GM18498 (cell line): Measurements from ENCODE around the gene TSHZ1.

ENCODE experiments used
- ATAC-seq: cut with Tn5 transposase; IDR thresholded peaks from one replicate; pipeline ENCODE4 v1.9.1; 2021; ENCODE audit warnings: mild to moderate bottlenecking, moderate library complexity; ENCODE audit not compliant: unreplicated experiment

TSHZ1 gene

GRCh38 chr18:75268364-75268646 lies 57.7 kb downstream of the TSHZ1 start:
- ATAC-seq, result no peak

DNA sequence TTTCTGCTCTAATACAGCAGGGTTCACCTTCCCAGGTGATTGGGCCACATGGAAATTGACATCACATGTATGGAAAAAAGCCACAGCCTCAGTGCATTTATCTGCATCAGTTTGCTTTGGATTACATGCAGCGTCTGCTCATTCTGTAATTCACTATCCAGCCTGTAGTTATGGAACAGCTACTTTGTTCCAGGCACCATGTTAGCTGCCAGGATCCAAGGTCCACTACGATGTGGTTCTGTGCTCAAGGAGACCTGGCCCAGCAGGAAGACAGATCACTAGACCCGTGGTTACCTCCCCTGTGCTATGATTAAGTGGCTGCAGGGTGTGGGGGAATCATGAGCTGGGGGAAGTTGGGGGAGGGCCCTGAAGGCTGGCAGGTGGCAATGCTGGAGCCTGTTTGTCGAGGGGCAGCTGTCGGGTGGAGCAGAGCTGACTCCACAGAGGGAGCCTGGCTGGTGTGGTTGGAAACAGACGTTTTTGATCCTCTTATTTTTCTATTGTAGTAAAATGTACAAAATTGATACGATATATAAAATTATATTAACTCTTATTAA lies 58.6 kb downstream of the TSHZ1 start:
- no peak for ATAC-seq

DNA sequence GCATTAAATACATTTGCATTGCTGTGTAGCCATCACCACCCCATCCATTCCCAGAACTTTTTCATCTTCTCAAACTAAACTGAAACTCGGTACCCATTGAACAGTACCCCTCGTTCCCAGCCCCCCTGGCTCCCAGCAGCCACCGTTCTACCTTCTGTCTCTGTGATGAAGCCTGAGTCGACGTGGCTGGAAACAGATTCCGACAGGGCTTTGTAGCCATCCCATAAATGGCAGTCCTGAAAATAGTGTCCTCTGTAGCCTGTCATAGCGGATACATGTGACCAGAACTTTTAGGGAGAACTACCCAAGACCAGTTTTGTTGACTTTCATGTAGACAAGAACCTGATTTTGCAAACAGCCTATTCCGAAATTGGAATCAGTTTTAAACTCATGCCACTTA lies 59.1 kb downstream of the TSHZ1 start:
- ATAC-seq, result no peak

GRCh38 chr18:75271952-75272351 lies 61.4 kb downstream of the TSHZ1 start:
- ATAC-seq, result no peak

DNA sequence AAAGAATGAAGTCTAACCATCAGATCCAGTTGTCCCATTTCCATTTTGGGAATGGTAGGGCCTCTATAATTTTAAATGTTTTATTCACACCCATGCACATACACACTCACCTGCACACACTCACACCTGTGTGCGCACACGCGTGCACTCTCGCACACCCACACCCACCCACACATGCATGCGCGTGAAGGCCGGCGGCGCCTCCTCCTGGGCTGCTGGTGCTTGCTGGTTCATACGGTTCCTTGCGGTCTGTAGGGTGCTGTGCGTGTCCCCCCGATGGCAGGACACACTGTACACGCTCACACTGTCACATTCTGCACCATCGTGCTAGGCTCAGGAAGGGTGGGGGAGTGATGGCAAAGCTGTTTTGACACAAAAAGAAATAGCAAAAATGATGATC lies 63.2 kb downstream of the TSHZ1 start:
- ATAC-seq, result no peak

DNA sequence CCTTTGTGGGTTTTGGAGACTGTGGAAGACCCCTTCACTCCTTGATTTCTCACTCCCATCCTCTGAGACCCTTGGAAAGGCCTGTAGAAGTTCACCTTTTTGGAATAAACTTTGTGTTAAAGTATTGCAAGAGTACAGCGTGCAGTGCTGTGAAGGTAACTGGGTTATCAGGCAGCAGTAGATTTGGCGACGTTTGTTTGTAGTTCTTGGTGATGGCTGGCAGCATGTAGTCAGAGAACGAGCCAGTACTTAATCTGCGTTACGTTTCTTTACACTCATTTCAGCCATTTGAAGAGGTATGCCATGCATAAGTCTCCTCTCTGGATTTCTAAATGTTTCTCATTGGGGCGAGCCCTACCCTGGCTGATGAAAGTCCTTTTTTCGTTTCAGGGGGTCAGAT lies 64.6 kb downstream of the TSHZ1 start:
- no peak for ATAC-seq

DNA sequence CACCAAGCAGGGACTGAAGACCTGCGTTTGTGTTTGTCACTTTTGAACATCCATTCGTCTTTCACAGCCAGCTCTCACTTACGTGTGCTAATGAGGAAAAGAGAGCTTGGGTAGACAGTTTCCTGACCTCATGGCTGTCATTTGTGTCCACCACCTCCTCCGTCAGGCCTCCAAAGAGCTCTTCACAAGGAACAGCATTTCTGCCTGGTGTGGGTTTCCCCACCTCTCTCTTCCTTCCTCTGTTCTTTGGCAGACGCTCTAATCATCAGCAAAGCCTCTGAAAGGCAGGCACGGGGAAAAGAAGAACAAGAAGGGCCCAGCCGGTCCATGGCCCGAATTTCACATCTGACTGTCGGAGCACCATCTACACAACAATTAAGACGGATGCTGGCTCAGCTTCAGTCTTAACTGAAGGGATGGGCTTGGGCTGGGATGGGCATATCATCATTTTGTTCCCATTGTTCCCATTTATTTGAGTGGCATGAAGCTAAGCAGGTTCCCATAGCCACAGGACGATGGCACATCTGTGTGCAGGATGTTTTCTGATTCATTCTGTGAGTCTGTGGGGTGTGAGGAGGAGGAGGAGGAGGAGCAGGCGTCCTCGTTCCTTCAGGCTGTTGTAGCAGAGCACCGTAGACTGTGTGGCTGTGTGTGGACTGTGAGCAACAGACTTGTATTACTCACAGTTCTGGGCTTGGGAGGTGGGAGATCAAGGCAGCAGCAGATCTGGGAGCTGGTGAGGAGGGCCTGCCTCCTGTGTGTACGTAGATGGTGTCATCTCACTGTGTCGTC lies 66.4 kb downstream of the TSHZ1 start:
- no peak for ATAC-seq

GRCh38 chr18:75277610-75277928 lies 67.0 kb downstream of the TSHZ1 start:
- no peak for ATAC-seq

- ATAC-seq, result no peak
These were observed 68.8 kb downstream of the TSHZ1 start for GRCh38 chr18:75279381-75279780.

DNA sequence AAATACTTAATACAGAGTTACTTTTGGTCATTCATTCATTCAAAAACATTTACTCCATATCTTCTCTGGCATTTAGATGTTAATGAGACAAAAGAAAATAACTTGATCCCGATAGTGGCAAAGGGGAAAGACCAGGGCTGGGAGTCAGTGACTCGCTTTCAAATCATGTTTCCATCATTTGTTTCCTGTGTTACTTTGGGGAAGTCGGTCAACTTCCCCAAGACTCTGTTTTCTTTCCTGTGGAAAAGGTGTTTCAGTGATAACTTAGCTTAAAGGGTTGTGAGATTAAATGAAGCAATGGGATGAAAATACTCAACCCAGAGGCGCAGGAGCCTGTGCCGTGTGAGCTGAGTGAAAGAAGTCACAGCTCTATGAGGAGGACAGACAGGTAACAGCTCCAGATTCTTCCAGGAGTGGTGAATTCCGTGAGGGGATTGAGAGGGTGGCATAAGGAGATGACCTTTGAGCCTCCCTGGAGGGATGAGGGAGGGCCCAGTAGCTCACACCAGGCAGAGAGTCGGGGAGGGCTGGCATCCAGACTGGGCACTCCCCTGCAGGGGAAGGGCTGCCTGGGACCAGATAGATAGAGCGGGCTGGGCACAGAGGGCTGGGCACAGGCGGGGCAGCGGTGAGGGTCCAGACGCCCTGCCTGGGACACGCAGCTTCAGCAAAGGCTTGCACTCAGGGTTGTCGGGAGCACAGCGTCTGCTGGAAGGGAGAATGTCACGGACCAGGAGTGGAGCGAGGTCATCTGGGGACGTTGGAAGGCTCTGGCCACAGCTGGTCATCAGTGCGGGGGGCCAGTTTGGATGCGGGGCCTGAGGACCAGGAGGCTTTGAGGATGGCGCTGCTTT lies 70.1 kb downstream of the TSHZ1 start:
- ATAC-seq, result no peak

DNA sequence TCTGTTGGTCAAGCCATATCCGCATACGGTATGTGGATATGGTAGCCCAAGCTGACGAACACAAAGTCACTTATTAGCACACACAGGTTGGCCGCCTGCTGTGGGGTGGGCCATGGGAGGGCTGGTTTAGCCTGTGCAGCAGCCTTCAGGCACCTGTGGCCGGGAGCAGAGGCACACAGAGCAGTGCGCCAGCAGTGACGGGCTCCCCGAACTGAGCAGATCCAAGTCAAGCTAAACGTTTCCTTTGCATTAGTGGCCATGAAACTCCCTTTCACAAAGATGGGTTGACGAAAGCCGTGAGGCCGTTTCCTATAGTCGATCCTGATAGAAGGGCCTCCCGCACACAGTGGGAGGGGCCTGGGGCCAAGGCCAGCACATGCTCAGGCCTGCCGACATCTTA lies 72.1 kb downstream of the TSHZ1 start:
- no peak for ATAC-seq

- no peak for ATAC-seq
These were observed 73.1 kb downstream of the TSHZ1 start for GRCh38 chr18:75283731-75284130.

GRCh38 chr18:75284566-75284965 lies 74.0 kb downstream of the TSHZ1 start:
- ATAC-seq, result no peak

GRCh38 chr18:75285876-75286275 lies 75.3 kb downstream of the TSHZ1 start:
- no peak for ATAC-seq

- no peak for ATAC-seq
These were observed 76.4 kb downstream of the TSHZ1 start for GRCh38 chr18:75287006-75287405.

DNA sequence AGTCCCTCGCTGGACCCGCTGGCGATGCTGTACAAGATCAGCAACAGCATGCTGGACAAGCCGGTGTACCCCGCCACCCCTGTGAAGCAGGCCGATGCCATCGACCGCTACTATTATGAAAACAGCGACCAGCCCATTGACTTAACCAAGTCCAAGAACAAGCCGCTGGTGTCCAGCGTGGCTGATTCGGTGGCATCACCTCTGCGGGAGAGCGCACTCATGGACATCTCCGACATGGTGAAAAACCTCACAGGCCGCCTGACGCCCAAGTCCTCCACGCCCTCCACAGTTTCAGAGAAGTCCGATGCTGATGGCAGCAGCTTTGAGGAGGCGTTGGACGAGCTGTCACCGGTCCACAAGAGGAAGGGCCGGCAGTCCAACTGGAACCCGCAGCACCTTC lies 77.1 kb downstream of the TSHZ1 start:
- ATAC-seq, result no peak

DNA sequence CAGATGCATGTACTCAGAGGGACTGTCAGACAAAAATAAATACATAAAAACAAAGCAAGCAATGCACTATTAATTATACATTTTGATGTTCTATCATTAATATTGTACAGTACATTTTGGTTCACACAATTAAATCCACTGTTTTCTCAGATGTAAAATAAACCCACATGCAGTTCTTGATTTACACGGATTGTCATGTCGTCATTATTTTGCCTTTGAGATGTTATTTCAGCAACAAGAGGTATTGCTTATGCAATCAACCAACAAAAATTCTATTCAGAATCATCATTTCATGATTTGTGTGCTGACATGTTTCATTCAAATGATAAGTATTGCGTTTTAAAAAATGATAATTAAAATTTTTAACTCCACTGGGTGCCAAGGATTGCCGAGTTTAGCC lies 79.2 kb downstream of the TSHZ1 start:
- ATAC-seq, result no peak

DNA sequence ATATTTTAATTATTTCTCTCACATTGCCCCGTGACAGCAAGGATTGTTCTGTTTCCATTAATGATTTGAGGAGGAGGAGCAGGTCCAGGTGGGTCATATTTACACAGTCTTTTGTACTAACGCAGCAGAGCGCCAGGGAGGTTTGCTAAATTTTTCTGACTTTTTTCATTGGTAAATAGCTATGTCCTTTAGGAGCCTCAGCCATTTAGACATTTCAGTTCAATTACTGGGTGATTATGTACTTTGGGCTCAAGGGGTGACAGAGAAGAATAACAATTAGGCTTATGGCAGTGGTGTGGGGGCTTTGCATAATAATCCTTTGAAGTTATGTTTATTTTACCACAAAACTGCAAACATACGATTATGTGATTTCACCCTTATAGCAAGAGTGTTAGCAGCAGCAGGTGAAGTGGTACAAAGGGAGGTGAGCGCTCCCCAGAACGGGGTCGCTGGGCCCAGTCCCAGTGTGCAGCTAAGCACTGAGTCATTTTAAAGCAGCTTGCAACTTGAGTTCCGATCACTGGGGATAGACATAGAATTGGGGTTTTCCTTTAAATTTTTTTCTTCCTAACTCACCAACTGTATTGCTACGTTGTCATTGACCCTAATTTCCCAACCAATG lies 80.3 kb downstream of the TSHZ1 start:
- ATAC-seq, result no peak

GRCh38 chr18:75291460-75291859 lies 80.9 kb downstream of the TSHZ1 start:
- ATAC-seq, result no peak

- ATAC-seq, result no peak
These were observed 83.0 kb downstream of the TSHZ1 start for GRCh38 chr18:75293591-75293990.

DNA sequence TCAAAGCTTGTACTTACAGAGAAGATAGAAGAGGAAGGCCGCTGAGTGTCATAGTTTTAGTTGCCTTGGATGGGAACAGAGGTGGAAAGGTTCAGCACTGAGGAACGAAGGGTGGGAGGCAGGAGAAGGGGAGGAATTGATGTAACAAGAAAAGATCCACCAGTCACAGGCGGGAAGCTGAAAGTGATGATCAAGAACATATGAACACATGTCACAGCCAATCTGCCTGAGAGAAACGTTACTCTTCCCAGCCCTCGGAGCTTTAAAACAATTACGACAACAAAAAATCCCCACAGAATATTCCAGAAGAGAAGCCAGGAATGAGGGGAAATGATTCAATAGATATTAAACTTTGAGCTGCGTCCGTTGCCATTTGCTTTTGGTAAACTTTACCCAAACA lies 87.1 kb downstream of the TSHZ1 start:
- ATAC-seq, result no peak
